GM12875 (cell line): ENCODE data around the gene ALS2CL.
"Not testable (repeated sequence)": the region's sequence is repeated elsewhere in the genome, so short reads cannot be mapped to it uniquely, and the experiment has no call there.

ENCODE experiments used
- H3K4me3 ChIP-seq: one replicate; pipeline ENCODE4 v1.5.1; 2011; ENCODE audit warnings: low read depth, low read length, control low read depth
- CTCF ChIP-seq: IDR thresholded peaks from 2 replicates; pipeline ENCODE4 v1.5.1; 2011; ENCODE audit warnings: low read depth, mild to moderate bottlenecking, control low read depth, inconsistent platforms, low read length, moderate library complexity, borderline replicate concordance; ENCODE audit not compliant: insufficient read depth

The ALS2CL gene

GRCh38 chr3:46693038-46693891 lies at the start of gene ALS2CL:
ALS2CL (minus strand) TSS chr3:46693679; CDS start chr3:46689440, 4,239 bp downstream.
- TF ChIP-seq CTCF, result no peak
- peak within 1 kb of the TSS; percentile 48 for H3K4me3 ChIP-seq

- no peak overlapping the region for H3K4me3 ChIP-seq
- TF ChIP-seq CTCF, result no peak
Observed at GRCh38 chr3:46742992-46743585, 49.6 kb upstream of the ALS2CL start.

GRCh38 chr3:46739565-46739964 lies 46.1 kb upstream of the ALS2CL start:
- H3K4me3 ChIP-seq, result not testable (repeated sequence)

GRCh38 chr3:46737329-46737731 lies 43.9 kb upstream of the ALS2CL start:
- H3K4me3 ChIP-seq, result no peak overlapping the region
- no peak for TF ChIP-seq CTCF

- no peak overlapping the region for H3K4me3 ChIP-seq
- TF ChIP-seq CTCF, result no peak
Observed at GRCh38 chr3:46736006-46736872, 42.8 kb upstream of the ALS2CL start.

- no peak overlapping the region for H3K4me3 ChIP-seq
- TF ChIP-seq CTCF, result no peak
Observed at GRCh38 chr3:46734773-46735172, 41.3 kb upstream of the ALS2CL start.

- no peak for TF ChIP-seq CTCF
- H3K4me3 ChIP-seq, result no peak overlapping the region
Observed at GRCh38 chr3:46733026-46733800, 39.7 kb upstream of the ALS2CL start.
